ENCODE measurements around the gene KMT2A.

GRCh38 chr11:118447423-118447822 is 11.1 kb downstream of the KMT2A start:
- TF ChIP-seq CTCF (IDR thresholded peaks at IDR 0.05 in 2 of 3, conservative IDR thresholded peaks at IDR 0.05 in 1 of 3; ENCODE audit: control insufficient read depth in 2 of 3, extremely low read depth in 1 of 3, insufficient read depth in 1 of 3, low read depth in 3 of 3, low read length in 3 of 3) (no peak), TARDBP (IDR thresholded peaks at IDR 0.05; ENCODE audit: borderline replicate concordance) (no peak), ZNF274 (IDR thresholded peaks at IDR 0.05; ENCODE audit: insufficient read depth, insufficient read length) (no peak), SMC3 (IDR thresholded peaks at IDR 0.05; ENCODE audit: borderline replicate concordance, low read length) (no peak), JUND (IDR thresholded peaks at IDR 0.05; ENCODE audit: low read depth, low read length) (no peak), LARP7 (IDR thresholded peaks at IDR 0.05) (no peak), SP1 (IDR thresholded peaks at IDR 0.05; ENCODE audit: low read depth, low read length) (no peak)
